ENCODE data around the gene CD38.

Gene CD38

DNA sequence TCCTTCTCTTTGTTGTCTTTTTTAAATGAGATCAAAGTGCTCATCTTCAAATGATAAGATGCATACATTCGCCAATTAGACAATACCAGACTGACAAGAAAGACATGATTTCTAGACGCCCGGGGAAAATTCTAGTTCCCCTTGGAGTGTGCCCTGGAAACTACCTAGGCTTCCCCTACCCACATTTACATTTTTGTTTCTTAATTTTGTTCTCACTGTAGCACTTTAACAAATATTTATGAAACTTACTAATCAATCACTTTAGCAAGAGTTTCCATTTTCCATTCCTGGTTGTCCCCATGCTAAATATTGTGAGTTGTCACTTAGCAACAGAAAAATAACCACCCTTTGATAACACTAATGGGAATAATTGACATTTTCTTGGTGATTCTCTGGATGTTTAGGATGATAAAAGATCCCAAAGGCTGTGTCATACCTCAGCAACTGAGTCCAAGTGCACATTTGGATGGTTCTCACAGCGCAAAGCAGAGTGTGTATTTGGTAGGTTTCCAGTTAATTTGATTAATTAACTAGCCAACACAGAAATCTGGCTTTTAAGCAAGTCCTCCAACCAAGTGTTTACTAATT lies 90.8 kb downstream of the CD38 start:
- POLR2A ChIA-PET = no interaction called here
- CTCF ChIA-PET = interaction anchor here (4.1 kb wide), 1 partner anchor 13 kb away, joined by 39 read pairs; no protein-coding TSS in a partner anchor
- no peak for DNase-seq (ENCODE audit: extremely low spot score)
- no peak for TF ChIP-seq CTCF (IDR thresholded peaks at IDR 0.05; ENCODE audit: control extremely low read depth, extremely low read depth, low read depth, missing control alignments)

DNA sequence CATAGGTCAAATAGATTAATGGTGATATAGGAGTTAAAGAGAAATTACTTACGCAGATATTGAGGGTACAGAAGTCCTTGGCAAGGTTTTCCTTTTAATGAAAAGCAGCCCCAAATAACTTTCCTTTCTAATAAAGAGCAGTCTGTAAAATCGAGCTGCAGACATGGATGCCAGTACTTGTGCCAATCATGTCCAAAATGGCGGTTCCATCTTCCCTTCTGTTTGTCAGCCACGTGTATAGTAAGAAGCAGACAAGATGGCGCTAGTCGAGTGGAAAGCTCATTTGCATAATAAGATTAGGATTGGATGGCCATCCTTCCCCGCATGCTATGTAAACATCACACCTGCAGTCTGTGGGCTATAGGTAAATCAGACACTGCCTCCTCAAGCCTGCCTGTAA lies 92.0 kb downstream of the CD38 start:
- ChIA-PET POLR2A (no interaction called here), CTCF (interaction anchor here (1.1 to 4.1 kb wide), 3 partner anchors 11 to 16 kb away, joined by 3 to 39 read pairs (median 4); no protein-coding TSS in a partner anchor)
- no peak for TF ChIP-seq CTCF (IDR thresholded peaks at IDR 0.05; ENCODE audit: control extremely low read depth, extremely low read depth, low read depth, missing control alignments)
- no peak for DNase-seq (ENCODE audit: extremely low spot score)

DNA sequence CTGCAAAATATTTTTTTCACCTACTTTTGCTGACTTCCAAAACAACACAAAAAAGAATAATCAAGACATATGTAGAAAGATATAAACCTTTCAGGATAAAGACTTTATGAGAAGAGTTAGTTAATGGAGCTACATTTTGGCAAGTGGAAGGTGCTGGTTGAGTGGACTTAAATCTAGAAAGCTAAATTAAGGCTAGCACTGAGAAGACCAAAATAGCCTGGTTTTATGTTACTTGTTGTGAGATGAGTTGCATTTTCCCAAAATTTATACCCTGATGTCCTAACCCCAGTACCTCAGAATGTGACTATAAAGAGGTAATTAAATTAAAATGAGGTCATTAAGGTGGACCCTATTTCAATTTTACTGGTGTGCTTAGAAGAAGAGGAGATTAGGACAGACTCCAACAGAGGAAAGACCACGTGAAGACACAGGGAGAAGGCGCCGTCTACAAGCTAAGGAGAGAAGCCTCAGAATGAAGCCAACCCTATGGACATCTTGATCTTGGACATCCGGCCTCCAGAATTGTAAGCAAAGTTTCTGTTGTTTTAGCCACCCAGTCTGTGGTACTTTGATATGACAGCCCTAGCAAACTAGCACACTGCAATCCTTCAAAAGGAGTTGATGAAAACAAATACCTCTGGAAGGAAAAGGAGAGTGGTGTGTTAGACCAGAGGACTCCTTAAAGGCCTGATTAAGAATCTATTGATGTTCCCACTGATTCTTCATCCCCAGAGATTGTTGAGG lies 93.0 kb downstream of the CD38 start:
- CTCF ChIA-PET = interaction anchor here (1.2 to 4.1 kb wide), 2 partner anchors 11 to 22 kb away, joined by 3 to 39 read pairs; no protein-coding TSS in a partner anchor
- DNase-seq (ENCODE audit: extremely low spot score) = no peak
- TF ChIP-seq CTCF (IDR thresholded peaks at IDR 0.05; ENCODE audit: control extremely low read depth, extremely low read depth, low read depth, missing control alignments) = no peak
- POLR2A ChIA-PET = no interaction called here

DNA sequence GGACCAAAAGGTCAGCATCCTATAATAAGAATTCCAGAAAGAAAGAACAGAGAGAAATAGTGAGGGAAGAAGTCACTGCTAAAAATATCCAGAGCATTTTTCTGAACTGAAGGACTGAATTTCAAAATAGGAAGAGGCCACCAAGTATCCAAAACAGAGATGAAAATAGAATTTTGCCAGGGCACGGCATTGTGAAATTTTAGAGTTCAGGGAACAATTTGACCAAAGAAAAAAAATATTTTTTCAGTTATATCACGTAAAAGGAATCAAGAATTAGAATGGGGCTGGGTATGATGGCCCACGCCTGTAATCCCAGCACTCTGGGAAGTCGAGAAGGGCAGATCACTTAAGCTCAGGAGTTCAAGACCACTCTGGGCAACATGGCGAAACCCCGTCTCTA lies 95.0 kb downstream of the CD38 start:
- no peak for DNase-seq (ENCODE audit: extremely low spot score)
- CTCF ChIA-PET = interaction anchor here (1.1 to 4.1 kb wide), 2 partner anchors 9 kb away, joined by 7 to 39 read pairs; no protein-coding TSS in a partner anchor
- no peak for TF ChIP-seq CTCF (IDR thresholded peaks at IDR 0.05; ENCODE audit: control extremely low read depth, extremely low read depth, low read depth, missing control alignments)
- POLR2A ChIA-PET = no interaction called here

GRCh38 chr4:15874671-15875070 lies 96.5 kb downstream of the CD38 start:
- CTCF ChIA-PET = interaction anchor here (1.2 kb wide), 2 partner anchors 19 to 82 kb away, joined by 3 to 4 read pairs; no protein-coding TSS in a partner anchor
- POLR2A ChIA-PET = no interaction called here

More at GRCh38 chr4:15874671-15875070, 96.5 kb downstream of the CD38 start:
- no peak for TF ChIP-seq CTCF (IDR thresholded peaks at IDR 0.05; ENCODE audit: control extremely low read depth, extremely low read depth, low read depth, missing control alignments)
- no peak for DNase-seq (ENCODE audit: extremely low spot score)
